AG09309 (cell line): ENCODE results near the gene CYTH1.
"Not testable (repeated sequence)": the region's sequence is repeated elsewhere in the genome, so short reads cannot be mapped to it uniquely, and the experiment has no call there.

Experiments used
- DNase-seq: peaks from one replicate; pipeline ENCODE4 v3.0.0-alpha.2; 2010; ENCODE audit warnings: low read depth
- H3K4me3 ChIP-seq: 2 replicates; pipeline ENCODE4 v1.5.1; 2011; ENCODE audit warnings: mild to moderate bottlenecking, low read depth, low read length, moderate library complexity; ENCODE audit not compliant: control insufficient read depth
- CTCF ChIP-seq: IDR thresholded peaks from 2 replicates; pipeline ENCODE4 v1.5.1; 2011; ENCODE audit warnings: mild to moderate bottlenecking, low read depth, low read length, inconsistent platforms; ENCODE audit not compliant: insufficient read depth, control insufficient read depth; ENCODE audit errors: missing control alignments

The CYTH1 gene

GRCh38 chr17:78783711-78784324 lies 1.7 kb upstream of the CYTH1 start:
- H3K4me3 ChIP-seq, result no peak overlapping the region
- TF ChIP-seq CTCF, result no peak
- no peak for DNase-seq

- H3K4me3 ChIP-seq, result peak overlapping the region; percentile 66
- no peak for DNase-seq
Observed at GRCh38 chr17:78781104-78781892, 775 bp downstream of the CYTH1 start.

GRCh38 chr17:78780335-78780734 lies 1.7 kb downstream of the CYTH1 start:
- no peak for DNase-seq
- TF ChIP-seq CTCF, result no peak
- no peak overlapping the region for H3K4me3 ChIP-seq

More at GRCh38 chr17:78781104-78781892, 775 bp downstream of the CYTH1 start:
- no peak for TF ChIP-seq CTCF

- no peak for TF ChIP-seq CTCF
- DNase-seq, result no peak
- no peak overlapping the region for H3K4me3 ChIP-seq
Observed at GRCh38 chr17:78779850-78780249, 2.2 kb downstream of the CYTH1 start.

GRCh38 chr17:78779286-78779651 lies 2.8 kb downstream of the CYTH1 start:
- not testable (repeated sequence) for DNase-seq, H3K4me3 ChIP-seq

- no peak for TF ChIP-seq CTCF
- DNase-seq, result no peak
Observed at GRCh38 chr17:78777881-78778280, 4.2 kb downstream of the CYTH1 start.

GRCh38 chr17:78774956-78775571 lies 7.0 kb downstream of the CYTH1 start:
- H3K4me3 ChIP-seq, result no peak overlapping the region
- DNase-seq, result no peak
- no peak for TF ChIP-seq CTCF

More at GRCh38 chr17:78777881-78778280, 4.2 kb downstream of the CYTH1 start:
- no peak overlapping the region for H3K4me3 ChIP-seq
